Colonic mucosa (tissue), 4 donors: ENCODE results near the gene BRD7. TPM values are rescaled to one million over a fixed set of nuclear protein-coding genes. Genes with fewer than 3 reads are reported as not detected.
A peak's percentile ranks its signal among the peaks of the same experiment; 100 is the strongest.

Experiments
- DNase-seq: peaks from one replicate; pipeline ENCODE4 v3.0.0-alpha.2; 2020
- H3K27ac ChIP-seq: fragments of 200-600 bp; one replicate; pipeline ENCODE4 v1.8.0; 2021
- H3K27me3 ChIP-seq: fragments of 200-600 bp; one replicate; pipeline ENCODE4 v1.8.0; 2021
- H3K36me3 ChIP-seq: fragments of 200-600 bp; one replicate; pipeline ENCODE4 v1.8.0; 2021
- H3K4me1 ChIP-seq: fragments of 200-600 bp; one replicate; pipeline ENCODE4 v1.8.0; 2021; ENCODE audit warnings: mild to moderate bottlenecking
- H3K4me3 ChIP-seq: fragments of 200-600 bp; one replicate; pipeline ENCODE4 v1.8.0; 2021
- H3K9ac ChIP-seq, 2 donors: one replicate each; pipeline ENCODE4 v1.7.0; 2013; ENCODE audit warnings: control low read depth in 2 of 2, low read depth in 2 of 2, low read length in 2 of 2
- H3K9me3 ChIP-seq: fragments of 200-600 bp; one replicate; pipeline ENCODE4 v1.8.0; 2021
- intact Hi-C: fragments of 100-400 bp; cut with DNase I; formaldehyde crosslinking; loops from one replicate; pipeline ENCODE4 v1.14.1; 2022
- total RNA-seq, 2 donors: library from RNA; stranded (reverse); fragmentation: NEBNext Ultra II Directional in 1 of 2; extraction: Animal tissue kit (Norgen Biotek cat#: 25700) in 1 of 2; gene quantifications; one replicate each; pipeline ENCODE4 v1.2.1, GENCODE V29; 2021
- TF ChIP-seq, protein P1 (sequence below): fragments of 200-600 bp; IDR thresholded peaks from one replicate; pipeline ENCODE4 v1.8.0; 2022; ENCODE audit warnings: antibody characterized with exemption, mild to moderate bottlenecking
- donor health status: healthy.
- donor health status: DM: no; HTN: no; CAD: no.
- donor health status: DM: no; HTN: no; CAD: no.

BRD7 gene
- total RNA-seq, 2 donors from 2014 or later: 69.9 to 76.3 TPM

- no peaks in the 10 kb centered on the region for H3K27me3 ChIP-seq
- no peak overlapping the region for H3K27ac ChIP-seq
- no peaks in the 10 kb centered on the region for H3K9me3 ChIP-seq
- peak overlapping the region in 1 of 2 donors; percentile 44 for H3K9ac ChIP-seq
- no peaks in the 10 kb centered on the region for H3K36me3 ChIP-seq
- H3K4me1 ChIP-seq: peaks cover 7% of the 10 kb centered on the region
- TF ChIP-seq, protein P1, sequence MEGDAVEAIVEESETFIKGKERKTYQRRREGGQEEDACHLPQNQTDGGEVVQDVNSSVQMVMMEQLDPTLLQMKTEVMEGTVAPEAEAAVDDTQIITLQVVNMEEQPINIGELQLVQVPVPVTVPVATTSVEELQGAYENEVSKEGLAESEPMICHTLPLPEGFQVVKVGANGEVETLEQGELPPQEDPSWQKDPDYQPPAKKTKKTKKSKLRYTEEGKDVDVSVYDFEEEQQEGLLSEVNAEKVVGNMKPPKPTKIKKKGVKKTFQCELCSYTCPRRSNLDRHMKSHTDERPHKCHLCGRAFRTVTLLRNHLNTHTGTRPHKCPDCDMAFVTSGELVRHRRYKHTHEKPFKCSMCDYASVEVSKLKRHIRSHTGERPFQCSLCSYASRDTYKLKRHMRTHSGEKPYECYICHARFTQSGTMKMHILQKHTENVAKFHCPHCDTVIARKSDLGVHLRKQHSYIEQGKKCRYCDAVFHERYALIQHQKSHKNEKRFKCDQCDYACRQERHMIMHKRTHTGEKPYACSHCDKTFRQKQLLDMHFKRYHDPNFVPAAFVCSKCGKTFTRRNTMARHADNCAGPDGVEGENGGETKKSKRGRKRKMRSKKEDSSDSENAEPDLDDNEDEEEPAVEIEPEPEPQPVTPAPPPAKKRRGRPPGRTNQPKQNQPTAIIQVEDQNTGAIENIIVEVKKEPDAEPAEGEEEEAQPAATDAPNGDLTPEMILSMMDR: no peak
- intact Hi-C loops: no loop called here
- no peak for DNase-seq
- no peak overlapping the region for H3K4me3 ChIP-seq
Measured at GRCh38 chr16:50276326-50276640, 92.5 kb downstream of the BRD7 start.

- Histone ChIP-seq H3K9ac (peak overlapping the region; percentile 44 to 51), H3K27ac (peak overlapping the region; percentile 65), H3K9me3 (no peaks in the 10 kb centered on the region), H3K27me3 (no peaks in the 10 kb centered on the region), H3K4me3 (no peak overlapping the region), H3K36me3 (no peaks in the 10 kb centered on the region), H3K4me1 (peaks cover 3% of the 10 kb centered on the region)
- TF ChIP-seq, protein P1: no peak
- no peak for DNase-seq
- intact Hi-C loops: no loop called here
Measured at GRCh38 chr16:50275428-50276325, 93.1 kb downstream of the BRD7 start.

DNA sequence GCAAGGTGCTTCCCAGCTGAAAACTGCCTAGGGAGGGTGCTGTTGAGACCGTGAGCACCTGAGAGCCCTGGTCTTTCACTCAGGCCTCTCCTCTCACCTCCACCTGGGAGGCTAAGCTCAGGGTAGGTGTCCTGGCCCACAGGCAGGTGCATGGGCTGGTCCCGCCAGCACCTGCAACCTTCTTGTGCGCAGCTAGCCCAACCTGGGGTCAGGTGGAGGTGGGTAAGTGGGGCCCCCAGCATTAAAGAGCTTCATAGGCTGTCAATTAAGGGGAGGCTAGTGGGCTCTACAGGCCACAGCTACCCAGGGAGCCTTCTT is 93.7 kb downstream of the BRD7 start:
- Histone ChIP-seq H3K9me3 (no peaks in the 10 kb centered on the region), H3K4me1 (peaks cover 3% of the 10 kb centered on the region), H3K9ac (peak overlapping the region; percentile 12 to 51), H3K36me3 (no peaks in the 10 kb centered on the region), H3K27ac (peak overlapping the region; percentile 65), H3K4me3 (peak overlapping the region; percentile 22), H3K27me3 (no peaks in the 10 kb centered on the region)
- no peak for DNase-seq
- TF ChIP-seq, protein P1: no peak
- intact Hi-C loops: no loop called here

DNA sequence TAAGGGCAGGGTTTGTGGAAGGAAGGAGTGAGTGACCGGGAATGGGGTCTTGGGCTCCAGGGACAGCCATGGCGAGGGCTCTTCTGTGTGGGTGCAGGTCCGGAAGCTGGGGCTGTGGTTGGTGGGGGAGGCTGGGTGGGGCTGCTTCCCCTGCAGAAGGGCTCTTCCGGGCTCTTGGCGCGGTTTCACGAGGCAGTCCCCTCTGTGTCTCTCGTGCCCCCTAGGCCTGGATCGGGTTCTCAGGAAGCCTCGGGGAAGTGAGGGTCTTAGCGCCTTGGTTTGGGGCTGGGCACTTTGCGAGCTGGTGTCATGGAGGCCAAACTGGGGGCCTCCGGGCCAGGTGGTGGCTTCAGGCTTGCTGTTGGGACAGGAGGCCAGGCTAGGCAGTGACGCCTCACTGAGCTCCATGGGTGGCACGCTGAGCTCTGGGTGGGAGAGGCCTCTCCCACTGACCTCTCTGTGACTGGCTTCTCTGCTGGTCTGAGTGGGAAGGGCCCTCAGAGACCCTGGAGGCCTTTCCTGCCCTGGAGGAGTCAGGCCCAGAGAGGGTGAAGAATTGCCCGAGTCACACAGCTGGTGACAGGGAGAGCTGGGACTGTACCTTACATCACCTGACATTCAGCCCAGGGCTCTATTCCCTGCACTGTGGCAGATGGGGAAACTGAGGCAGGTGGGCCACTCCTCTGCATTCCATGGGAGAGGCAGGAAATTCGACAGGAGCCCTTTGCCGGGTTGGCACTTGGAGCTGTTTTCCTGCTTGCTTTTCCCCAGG is 94.3 kb downstream of the BRD7 start:
- intact Hi-C loops: no loop called here
- TF ChIP-seq, protein P1: no peak
- DNase-seq: no peak
- no peaks in the 10 kb centered on the region for H3K36me3 ChIP-seq
- peak overlapping the region; percentile 65 for H3K27ac ChIP-seq
- H3K4me1 ChIP-seq: peaks cover 3% of the 10 kb centered on the region
- no peaks in the 10 kb centered on the region for H3K9me3 ChIP-seq
- no peaks in the 10 kb centered on the region for H3K27me3 ChIP-seq
- H3K4me3 ChIP-seq: peak overlapping the region; percentile 22
- H3K9ac ChIP-seq: peak overlapping the region; percentile 45 to 51

DNA sequence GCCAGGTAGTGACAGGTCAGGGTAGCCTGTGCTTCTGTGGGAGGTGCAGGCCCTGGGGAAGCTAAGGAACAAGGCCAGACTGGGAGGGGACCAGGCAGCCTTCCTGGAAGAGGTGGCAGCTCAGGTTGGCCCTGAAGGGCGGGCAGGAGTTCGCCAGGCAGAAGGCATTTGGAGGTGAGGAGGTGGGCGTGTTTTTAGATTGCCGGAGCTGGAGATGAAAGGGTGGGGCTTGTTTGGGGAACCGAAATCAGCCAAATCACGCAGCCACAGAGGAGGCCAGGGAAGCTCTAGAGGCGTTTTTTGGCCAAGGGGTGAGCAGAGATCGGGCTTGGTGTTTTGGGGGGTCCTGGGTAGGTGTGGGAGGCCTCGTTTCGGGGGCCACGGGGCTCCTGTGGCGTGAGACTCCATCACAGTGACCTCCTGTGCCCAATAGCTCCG is 94.9 kb downstream of the BRD7 start:
- DNase-seq: peak; percentile 28
- H3K9me3 ChIP-seq: no peaks in the 10 kb centered on the region
- H3K9ac ChIP-seq: peak overlapping the region; percentile 14 to 26
- no peaks in the 10 kb centered on the region for H3K36me3 ChIP-seq
- peaks cover 2% of the 10 kb centered on the region for H3K4me1 ChIP-seq
- intact Hi-C loops: no loop called here
- no peaks in the 10 kb centered on the region for H3K27me3 ChIP-seq
- TF ChIP-seq, protein P1: no peak
- H3K27ac ChIP-seq: peak overlapping the region; percentile 65
- H3K4me3 ChIP-seq: peak overlapping the region; percentile 22
